ENCODE results near the gene ATRIP.

ATRIP gene

DNA sequence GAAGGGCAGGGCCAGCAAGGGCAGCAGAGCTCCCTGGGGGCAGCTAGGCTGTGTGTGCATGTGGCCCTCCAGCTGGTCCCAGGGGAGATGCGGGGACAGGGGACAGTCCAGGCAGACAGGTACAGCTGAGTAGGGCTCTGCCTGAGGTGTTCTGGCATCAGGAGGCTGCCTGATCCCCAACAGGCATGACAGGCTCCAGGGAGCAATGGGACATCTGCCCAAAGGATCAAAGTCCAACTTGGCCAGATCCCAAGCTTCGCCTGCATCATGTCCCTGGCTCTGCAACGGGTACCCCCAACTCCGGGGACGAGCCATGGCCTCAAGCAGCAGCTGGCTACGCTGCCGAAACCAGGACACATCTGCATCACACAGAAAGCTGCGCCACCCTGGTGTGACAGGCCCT, 21.8 kb downstream of the ATRIP start:
- TF ChIP-seq, protein P1, sequence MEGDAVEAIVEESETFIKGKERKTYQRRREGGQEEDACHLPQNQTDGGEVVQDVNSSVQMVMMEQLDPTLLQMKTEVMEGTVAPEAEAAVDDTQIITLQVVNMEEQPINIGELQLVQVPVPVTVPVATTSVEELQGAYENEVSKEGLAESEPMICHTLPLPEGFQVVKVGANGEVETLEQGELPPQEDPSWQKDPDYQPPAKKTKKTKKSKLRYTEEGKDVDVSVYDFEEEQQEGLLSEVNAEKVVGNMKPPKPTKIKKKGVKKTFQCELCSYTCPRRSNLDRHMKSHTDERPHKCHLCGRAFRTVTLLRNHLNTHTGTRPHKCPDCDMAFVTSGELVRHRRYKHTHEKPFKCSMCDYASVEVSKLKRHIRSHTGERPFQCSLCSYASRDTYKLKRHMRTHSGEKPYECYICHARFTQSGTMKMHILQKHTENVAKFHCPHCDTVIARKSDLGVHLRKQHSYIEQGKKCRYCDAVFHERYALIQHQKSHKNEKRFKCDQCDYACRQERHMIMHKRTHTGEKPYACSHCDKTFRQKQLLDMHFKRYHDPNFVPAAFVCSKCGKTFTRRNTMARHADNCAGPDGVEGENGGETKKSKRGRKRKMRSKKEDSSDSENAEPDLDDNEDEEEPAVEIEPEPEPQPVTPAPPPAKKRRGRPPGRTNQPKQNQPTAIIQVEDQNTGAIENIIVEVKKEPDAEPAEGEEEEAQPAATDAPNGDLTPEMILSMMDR (conservative IDR thresholded peaks at IDR 0.05): no peak
- TF ChIP-seq ZFX (IDR thresholded peaks at IDR 0.05): no peak
- peak overlapping the region; percentile 99 for H3K27ac ChIP-seq

DNA sequence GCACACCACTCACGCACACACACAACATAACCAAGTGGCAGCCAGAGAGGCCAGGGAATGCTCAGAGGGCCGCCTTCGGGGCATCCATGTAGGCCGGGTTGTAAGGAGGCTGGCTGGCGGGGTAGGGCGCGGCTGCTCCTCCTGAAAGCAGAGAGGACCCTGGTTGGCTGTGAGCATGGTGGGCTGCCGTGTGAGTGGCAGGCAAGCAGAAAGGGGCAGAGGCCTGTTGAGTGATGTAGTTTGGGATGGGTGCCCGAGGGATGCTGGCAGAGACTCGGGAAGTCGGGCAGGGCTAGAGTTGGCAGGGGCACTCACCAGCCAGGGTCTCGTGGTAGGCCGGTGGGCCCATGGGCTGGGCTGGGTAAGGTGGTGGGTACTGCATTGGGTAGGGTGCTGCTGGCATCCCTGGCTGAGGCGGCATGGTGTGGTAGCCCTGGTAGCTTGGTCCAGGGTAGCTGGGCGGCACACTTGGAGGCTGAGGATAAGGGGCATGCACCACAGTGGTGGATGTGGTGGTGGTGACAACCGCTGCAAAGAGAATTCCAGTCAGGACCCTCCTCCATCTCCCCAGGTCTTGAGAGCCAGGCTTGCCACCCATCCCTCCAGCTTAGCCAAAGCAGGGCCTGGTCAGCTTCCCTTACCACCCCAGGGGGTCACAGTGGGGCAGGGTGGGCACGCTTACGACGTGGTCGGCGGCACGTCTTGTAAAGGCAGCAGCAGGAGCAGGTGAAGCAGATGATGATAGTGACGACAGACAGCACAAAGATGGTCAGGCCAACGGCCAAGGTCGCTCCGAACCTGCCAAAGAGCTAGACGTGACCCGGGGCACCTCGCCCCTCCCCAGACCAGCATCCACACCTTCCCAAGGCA, 22.7 kb downstream of the ATRIP start:
- H3K27ac ChIP-seq: peak overlapping the region; percentile 27; the same call in 1 of the 2 replicates
- TF ChIP-seq ZFX (IDR thresholded peaks at IDR 0.05): no peak
- TF ChIP-seq, protein P1 (conservative IDR thresholded peaks at IDR 0.05): no peak

DNA sequence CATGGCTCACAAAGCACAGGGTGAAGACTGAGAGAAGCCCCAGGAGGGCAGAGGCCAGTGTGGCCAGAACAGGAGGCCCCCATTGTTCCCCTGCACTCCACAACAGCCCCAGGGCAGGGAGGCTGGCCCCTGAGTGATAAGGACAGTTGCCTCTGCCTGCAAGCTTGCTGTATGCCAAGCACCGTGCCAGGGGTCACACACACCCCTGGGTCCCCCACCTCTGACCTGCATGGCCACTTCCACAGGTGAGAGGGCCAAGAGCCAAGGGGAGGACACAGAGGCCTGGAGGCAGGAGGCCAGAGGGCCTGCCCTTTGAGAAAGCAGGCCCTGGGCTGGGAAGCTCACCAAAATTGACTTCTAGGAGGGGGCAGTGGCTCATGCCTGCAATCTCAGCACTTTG, 23.7 kb downstream of the ATRIP start:
- TF ChIP-seq, protein P1 (conservative IDR thresholded peaks at IDR 0.05): no peak
- no peak for TF ChIP-seq ZFX (IDR thresholded peaks at IDR 0.05)
- peak overlapping the region; percentile 27 for H3K27ac ChIP-seq

DNA sequence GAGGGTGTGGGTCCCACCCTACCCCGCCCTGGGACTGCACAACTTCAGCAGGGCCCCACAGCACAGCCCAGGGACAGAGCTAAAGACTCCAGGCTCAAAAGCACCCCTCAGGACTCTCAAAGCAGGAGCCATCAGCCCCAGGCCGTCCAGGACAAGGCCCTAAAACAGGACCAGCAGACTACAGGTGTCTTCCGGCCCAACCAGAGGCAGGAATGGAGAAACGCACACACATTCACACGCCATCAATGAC, 26.1 kb downstream of the ATRIP start:
- H3K27ac ChIP-seq: peak overlapping the region; percentile 85
- no peak for TF ChIP-seq ZFX (IDR thresholded peaks at IDR 0.05)
- TF ChIP-seq, protein P1 (conservative IDR thresholded peaks at IDR 0.05): no peak

DNA sequence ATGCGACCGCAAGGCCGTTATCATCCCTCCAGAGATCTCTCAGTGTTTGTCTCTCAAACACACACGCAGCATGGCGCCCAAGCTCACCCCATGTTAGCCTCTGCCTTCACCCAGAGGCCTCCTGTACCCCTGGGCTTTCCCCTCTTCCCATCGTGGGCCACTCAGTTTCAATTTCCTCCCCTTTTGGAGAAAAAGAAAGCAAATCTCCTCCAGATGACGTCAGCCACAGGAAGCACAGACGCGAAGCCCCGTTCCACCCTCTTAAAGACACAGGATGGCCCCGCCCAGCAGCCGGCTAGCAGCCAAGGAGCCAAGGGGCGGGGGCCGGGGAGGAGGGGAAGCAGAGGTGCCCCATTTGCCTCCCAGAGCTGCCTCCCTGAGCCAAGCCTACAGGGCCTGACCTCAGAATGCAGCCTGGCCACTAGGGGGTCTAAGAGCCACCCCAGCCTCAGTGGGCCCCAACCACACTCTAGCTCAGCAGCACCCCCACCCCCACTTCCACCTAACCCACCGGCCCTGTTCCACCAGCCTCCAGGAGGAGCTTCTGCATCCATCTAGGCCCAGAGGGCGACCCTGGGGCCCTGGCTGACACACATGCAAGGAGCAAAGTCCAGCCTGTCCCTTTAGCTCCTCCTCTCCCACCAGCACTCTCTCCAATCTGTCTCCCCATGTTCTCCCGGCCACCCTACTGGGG, 26.5 kb downstream of the ATRIP start:
- peak overlapping the region; percentile 85 for H3K27ac ChIP-seq
- no peak for TF ChIP-seq ZFX (IDR thresholded peaks at IDR 0.05)
- TF ChIP-seq, protein P1 (conservative IDR thresholded peaks at IDR 0.05): no peak; the same call in 1 of the 2 replicates

DNA sequence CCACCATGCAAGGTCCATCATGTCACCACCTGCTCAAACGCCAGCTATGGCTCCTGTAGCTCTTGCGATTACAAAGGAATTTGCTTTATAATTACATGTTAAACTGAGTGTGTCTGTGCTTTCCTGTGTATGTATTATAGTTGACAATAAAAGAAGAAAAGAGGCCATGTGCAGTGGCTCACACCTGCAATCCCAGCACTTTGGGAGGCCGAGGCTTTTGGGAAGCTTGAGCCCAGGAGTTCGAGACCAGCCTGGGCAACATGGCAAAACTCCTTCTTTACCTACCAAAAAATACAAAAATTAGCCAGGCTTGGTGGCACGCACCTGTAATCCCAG, 27.0 kb downstream of the ATRIP start:
- TF ChIP-seq ZFX (IDR thresholded peaks at IDR 0.05): no peak
- TF ChIP-seq, protein P1 (conservative IDR thresholded peaks at IDR 0.05): no peak
- H3K27ac ChIP-seq: peak overlapping the region; percentile 85

DNA sequence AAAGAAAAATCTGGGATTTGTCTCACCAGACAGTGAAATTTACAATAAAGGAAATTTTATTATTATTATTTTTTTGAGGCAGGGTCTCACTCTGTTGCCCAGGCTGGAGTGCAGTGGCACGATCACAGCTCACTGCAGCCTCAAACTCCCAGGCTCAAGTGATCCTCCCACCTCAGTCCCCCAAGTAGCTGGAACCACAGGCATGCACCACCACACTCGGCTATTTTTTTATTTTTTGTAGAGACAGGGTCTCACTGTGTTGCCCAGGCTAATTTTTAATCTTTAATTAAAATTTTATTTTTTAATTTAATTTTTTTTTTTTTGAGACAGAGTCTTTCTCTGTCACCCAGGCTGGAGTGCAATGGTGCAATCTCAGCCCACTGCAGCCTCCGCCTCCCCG, 27.5 kb downstream of the ATRIP start:
- peak overlapping the region; percentile 85 for H3K27ac ChIP-seq

Measured in C4-2B (cell line).